LNCaP clone FGC (cell line): ENCODE measurements around the gene VAV2.

Source experiments
- DNase-seq: peaks from one replicate; pipeline ENCODE4 v3.0.0-alpha.2; 2011; ENCODE audit warnings: low read depth
- H3K4me3 ChIP-seq: 2 replicates; pipeline ENCODE4 v1.5.1; 2011; ENCODE audit warnings: mild to moderate bottlenecking, low read depth, low read length, control low read depth
- TF ChIP-seq, protein P1 (sequence below): IDR thresholded peaks from 2 replicates; pipeline ENCODE4 v1.5.1; 2012; ENCODE audit warnings: mild to moderate bottlenecking; ENCODE audit not compliant: control insufficient read depth, insufficient read depth; ENCODE audit errors: extremely low read depth

The VAV2 gene

DNA sequence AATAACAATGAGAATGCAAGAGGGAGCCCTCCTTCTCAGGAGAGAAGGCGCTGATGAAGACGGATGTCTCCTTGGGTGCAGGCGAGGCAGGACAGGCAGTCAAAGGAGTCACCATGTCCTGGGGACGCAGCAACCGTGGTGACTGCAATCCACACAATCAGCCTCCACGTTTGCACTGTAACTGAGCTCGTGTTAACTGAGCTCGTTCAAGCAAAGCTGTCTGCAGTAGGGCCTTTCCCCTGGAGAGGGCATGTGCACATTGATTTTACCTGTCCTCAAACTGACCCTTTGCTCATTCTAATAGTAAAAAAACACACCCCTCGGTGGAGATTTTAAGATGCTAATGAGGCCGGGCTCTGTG is 256.7 kb downstream of the VAV2 start:
- TF ChIP-seq, protein P1, sequence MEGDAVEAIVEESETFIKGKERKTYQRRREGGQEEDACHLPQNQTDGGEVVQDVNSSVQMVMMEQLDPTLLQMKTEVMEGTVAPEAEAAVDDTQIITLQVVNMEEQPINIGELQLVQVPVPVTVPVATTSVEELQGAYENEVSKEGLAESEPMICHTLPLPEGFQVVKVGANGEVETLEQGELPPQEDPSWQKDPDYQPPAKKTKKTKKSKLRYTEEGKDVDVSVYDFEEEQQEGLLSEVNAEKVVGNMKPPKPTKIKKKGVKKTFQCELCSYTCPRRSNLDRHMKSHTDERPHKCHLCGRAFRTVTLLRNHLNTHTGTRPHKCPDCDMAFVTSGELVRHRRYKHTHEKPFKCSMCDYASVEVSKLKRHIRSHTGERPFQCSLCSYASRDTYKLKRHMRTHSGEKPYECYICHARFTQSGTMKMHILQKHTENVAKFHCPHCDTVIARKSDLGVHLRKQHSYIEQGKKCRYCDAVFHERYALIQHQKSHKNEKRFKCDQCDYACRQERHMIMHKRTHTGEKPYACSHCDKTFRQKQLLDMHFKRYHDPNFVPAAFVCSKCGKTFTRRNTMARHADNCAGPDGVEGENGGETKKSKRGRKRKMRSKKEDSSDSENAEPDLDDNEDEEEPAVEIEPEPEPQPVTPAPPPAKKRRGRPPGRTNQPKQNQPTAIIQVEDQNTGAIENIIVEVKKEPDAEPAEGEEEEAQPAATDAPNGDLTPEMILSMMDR: no peak
- no peak for DNase-seq
- no peak overlapping the region for H3K4me3 ChIP-seq

DNA sequence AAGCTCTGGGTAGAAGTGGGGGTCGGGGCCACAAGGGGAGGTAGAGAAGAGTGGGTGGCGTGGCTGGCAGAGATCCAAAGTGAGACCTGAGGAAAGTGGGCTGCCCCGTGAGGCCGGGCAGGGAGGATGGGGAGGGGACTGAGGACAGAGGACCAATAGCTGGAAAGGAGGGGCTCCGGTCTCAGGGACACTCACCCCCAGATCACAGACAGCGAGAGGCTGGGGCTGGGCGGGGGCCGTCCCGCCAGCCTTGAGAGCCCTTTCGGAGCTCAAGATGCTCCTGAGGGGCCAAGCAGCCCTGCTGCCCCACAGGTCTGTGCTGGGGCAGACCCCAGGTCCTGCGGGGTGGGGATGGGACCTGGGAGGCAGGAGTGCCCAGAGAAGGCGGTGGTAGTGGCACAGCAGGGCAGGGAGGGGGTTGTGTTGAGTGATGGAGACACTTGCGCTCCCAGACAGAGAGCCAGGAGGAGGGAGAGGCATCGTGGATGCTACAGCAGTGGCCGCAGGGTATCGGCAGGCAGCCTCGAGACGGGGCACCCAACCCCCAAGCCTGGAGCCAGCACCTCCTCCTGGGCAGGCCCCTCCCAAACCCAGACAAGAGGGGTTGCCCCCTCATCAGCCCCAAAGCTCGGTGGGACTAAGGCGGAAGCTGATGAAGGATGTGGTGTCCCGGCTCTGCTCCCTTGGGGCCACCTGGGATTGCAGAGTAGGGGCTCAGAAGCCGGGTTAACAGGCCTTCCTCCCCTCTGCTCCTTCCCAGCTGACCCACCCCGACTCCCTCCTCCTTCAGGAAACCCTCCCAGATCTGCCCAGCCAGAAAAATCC is 257.3 kb downstream of the VAV2 start:
- H3K4me3 ChIP-seq: no peak overlapping the region
- DNase-seq: no peak
- TF ChIP-seq, protein P1: no peak

DNA sequence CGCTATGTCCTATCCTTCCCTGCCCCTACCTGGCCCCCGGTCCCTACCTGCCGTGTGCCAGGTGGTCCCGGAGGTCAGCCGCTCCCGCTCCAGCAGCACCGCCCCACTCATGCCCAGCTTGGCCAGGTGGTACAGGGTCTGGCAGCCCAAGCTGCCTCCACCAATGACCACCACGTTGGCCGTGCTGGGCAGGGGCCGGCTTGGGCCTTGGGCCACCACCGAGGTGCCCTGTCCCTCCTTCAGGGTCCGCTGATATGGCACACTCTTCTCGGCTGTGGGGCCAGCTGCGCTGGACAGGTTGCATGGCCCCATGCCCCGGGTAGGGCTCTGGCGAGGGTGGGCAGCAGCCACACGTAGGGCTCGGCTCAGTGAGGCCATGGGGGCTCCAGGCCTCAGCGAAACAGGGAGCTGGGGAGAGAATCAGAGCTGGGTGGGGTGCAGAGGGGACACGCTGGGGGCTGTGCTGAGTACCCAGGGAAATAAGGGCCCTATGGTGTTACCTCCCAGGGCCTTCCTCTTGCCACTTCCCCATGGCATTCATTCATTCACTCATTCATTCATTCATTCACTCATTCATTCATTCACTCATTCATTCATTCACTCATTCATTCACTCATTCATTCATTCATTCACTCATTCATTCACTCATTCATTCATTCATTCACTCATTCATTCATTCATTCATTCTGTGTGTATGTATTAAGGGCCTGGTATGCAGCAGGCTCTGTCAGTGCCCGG is 258.2 kb downstream of the VAV2 start:
- DNase-seq: no peak
- TF ChIP-seq, protein P1: no peak
- no peak overlapping the region for H3K4me3 ChIP-seq

DNA sequence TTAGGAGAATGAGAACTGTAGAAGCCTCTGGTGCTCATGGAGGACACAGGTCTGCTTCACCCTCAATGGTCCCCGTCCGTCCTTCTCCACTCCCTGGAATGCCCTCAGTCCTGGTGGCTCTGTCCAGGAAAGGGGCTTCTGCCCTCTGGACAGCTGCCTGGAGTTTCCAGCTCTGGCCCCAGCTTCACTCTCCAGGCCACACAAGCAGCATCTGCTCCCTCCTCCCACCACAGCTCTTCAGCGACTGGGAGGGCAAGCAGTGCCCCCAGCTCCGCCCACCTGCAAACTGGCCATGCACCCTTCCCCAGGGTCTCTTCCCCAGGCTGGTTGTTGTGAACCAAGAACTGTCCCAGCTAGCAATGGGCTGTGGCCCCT is 258.7 kb downstream of the VAV2 start:
- no peak overlapping the region for H3K4me3 ChIP-seq
- TF ChIP-seq, protein P1: no peak
- no peak for DNase-seq

DNA sequence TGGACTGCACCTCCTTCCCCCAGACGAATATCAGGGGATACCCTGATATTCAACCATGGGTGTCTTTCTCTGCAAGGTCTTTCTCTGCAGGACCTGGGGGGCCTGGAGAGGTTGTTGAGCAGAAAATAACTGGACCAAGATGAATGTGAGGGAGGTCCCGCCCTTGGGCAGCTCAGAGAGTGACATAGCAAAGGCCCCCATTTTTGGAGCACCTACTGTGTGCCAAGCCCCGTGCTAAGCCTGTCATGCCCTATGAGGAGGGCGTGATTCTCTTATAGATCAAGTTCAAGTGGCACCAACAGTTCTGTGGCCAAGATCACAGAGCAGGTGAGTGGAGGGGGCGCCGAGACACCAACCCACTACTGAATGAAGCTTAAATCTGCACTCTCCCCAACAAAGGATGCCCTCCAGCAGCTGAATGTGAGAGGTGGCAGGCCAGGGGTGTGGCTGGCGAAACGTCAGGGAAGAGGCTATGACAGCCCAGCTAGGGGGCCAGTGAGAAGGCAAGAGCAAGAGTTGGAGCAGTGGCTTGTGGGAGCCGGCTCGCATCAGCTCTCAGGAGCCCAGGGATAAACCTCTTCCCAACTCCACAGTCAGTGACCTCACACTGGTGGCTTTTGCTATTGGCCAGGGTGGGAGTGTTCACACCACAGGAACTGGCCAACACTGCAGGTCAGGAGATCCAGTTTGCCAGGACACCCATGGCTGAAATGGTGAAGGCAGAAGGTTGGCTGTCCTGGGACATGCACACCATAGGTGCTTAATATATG is 259.3 kb downstream of the VAV2 start:
- TF ChIP-seq, protein P1: no peak
- H3K4me3 ChIP-seq: no peak overlapping the region
- DNase-seq: no peak

DNA sequence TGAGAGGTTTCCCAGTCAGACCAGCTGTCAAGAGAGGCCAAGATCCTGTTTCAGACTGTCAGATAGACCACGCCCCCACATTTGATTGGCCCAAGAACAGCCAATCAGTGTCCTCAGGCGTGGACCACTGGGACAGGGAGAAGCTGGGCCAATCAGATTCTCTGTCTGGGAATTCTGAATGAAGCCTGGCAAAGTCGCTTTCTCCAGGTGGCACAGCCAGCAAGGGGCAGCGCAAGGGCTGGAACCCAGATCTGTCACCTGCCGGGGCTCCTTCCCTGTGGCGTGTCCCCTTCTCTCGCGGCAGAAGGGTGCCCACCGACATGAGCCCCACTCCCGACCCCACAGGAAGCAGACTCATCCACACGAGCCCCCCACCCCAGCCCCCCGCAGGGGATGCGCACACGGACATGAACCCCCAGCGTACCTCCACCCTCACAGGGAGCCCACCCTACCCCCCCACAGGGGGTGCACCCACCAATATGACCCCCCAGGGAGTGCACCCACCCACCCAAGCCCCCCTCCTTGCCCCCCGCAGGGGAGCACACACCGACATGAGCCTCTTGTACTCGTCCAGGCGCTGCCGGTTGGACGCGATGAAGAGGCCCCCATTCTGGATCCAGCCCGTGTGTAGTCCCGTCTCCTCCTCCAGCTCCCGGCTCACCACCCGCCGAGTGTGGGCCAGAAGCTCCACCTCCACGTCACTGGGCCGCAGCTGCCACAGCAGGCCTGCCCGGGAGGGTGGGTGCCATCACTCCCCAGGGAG is 260.1 kb downstream of the VAV2 start:
- TF ChIP-seq, protein P1: no peak
- peak; percentile 70 for DNase-seq
- H3K4me3 ChIP-seq: no peak overlapping the region
